Thoracic aorta (tissue), 2 donors: ENCODE results near the gene BAZ1A. TPM values are rescaled to one million over a fixed set of nuclear protein-coding genes. Genes with fewer than 3 reads are reported as not detected.

Experiments used
- ATAC-seq: fragments of 150-250 bp; one replicate; pipeline ENCODE4 v1.8.0; 2017; ENCODE audit warnings: low read depth; ENCODE audit not compliant: insufficient number of reproducible peaks, low FRiP score
- DNase-seq: peaks from one replicate; pipeline ENCODE4 v3.0.0-alpha.2; 2020; ENCODE audit warnings: low spot score
- H3K27ac ChIP-seq, 2 donors: fragments of 200-600 bp; sonication (generic); 1 replicate in 1 of 2; 2 replicates in 1 of 2; pipeline ENCODE4 v1.5.1; 2016; ENCODE audit warnings: mild to moderate bottlenecking in 2 of 2, moderate library complexity in 2 of 2
- H3K27me3 ChIP-seq: fragments of 200-600 bp; sonication (generic); replicated peaks from 2 replicates; pipeline ENCODE4 v1.6.0; 2016; ENCODE audit warnings: mild to moderate bottlenecking; ENCODE audit not compliant: insufficient read depth
- H3K36me3 ChIP-seq: fragments of 200-600 bp; sonication (generic); one replicate; pipeline ENCODE4 v1.5.1; 2016
- H3K4me1 ChIP-seq, 2 donors: fragments of 200-600 bp; sonication (generic); 1 replicate in 1 of 2; 2 replicates in 1 of 2; pipeline versions ENCODE4 v1.5.1 to v1.6.0; 2016; ENCODE audit warnings: low read depth in 2 of 2, mild to moderate bottlenecking in 1 of 2; ENCODE audit not compliant: control insufficient read depth in 1 of 2
- H3K4me3 ChIP-seq: fragments of 200-600 bp; sonication (generic); 2 replicates; pipeline ENCODE4 v1.5.1; 2016; ENCODE audit warnings: mild to moderate bottlenecking
- H3K9me3 ChIP-seq: fragments of 200-600 bp; sonication (generic); 2 replicates; pipeline ENCODE4 v1.5.1; 2016
- total RNA-seq, 2 donors: library from RNA; depleted of rRNA; stranded (reverse); fragments of >200 nt; gene quantifications; one replicate each; pipeline versions ENCODE4 v1.1.0 to v1.2.3, GENCODE V29; 2016
- TF ChIP-seq, protein P1 (sequence below): fragments of 200-600 bp; sonication (generic); IDR thresholded peaks from one replicate; pipeline ENCODE4 v1.5.1; 2019; ENCODE audit warnings: antibody characterized with exemption

BAZ1A gene
- total RNA-seq, 2 donors from 2014 or later, result 16.1 to 51.6 TPM

DNA sequence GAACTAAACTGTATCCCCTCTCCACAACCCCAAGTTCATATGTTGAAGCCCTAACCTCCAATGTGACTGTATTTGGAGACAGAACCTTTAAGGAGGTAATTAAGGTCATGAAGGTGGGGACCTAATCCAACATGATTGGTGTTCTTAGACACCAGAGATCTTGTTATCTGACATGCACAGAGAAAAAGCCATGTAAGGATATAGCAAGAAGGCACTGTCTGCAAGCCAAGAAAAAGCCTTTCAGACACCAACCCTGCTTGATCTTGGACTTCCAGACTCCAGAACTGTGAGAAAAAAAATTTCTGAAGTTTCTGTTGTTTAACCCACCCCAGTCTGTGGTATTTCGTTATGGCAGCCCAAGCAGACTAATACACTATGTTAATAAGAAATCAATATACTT lies 98.5 kb downstream of the BAZ1A start:
- H3K36me3 ChIP-seq, result peaks cover 6% of the 10 kb centered on the region
- H3K27me3 ChIP-seq, result no peaks in the 10 kb centered on the region
- no peak overlapping the region for H3K4me3 ChIP-seq
- no peaks in the 10 kb centered on the region for H3K4me1 ChIP-seq
- no peak for ATAC-seq
- no peak overlapping the region for H3K27ac ChIP-seq
- DNase-seq, result no peak
- H3K9me3 ChIP-seq, result no peaks in the 10 kb centered on the region
- TF ChIP-seq, protein P1, sequence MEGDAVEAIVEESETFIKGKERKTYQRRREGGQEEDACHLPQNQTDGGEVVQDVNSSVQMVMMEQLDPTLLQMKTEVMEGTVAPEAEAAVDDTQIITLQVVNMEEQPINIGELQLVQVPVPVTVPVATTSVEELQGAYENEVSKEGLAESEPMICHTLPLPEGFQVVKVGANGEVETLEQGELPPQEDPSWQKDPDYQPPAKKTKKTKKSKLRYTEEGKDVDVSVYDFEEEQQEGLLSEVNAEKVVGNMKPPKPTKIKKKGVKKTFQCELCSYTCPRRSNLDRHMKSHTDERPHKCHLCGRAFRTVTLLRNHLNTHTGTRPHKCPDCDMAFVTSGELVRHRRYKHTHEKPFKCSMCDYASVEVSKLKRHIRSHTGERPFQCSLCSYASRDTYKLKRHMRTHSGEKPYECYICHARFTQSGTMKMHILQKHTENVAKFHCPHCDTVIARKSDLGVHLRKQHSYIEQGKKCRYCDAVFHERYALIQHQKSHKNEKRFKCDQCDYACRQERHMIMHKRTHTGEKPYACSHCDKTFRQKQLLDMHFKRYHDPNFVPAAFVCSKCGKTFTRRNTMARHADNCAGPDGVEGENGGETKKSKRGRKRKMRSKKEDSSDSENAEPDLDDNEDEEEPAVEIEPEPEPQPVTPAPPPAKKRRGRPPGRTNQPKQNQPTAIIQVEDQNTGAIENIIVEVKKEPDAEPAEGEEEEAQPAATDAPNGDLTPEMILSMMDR, result no peak

GRCh38 chr14:34775922-34776321 lies 99.2 kb downstream of the BAZ1A start:
- DNase-seq, result no peak

DNA sequence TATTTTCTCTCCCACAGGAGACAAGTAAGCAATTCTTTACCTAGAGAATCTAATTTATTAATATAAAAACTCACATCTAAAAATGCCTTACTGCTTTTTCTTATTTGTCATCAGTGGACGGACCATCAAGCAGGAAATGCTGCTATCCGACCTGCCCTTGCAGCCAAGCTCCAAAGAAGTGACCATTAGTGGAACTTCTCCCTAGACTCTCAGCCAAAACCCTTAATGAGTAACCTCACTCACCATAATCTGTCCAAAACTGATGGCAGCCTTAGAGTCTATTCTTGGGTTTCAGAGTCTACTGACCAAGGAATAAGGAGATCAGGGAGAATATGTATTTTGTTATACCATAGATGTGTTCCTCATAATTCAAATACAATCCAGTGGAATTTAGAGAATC lies 99.8 kb downstream of the BAZ1A start:
- Histone ChIP-seq H3K4me1 (no peaks in the 10 kb centered on the region), H3K9me3 (no peaks in the 10 kb centered on the region), H3K27ac (no peak overlapping the region), H3K27me3 (no peaks in the 10 kb centered on the region), H3K4me3 (no peak overlapping the region), H3K36me3 (peaks cover 9% of the 10 kb centered on the region)
- ATAC-seq (no peak), DNase-seq (no peak)
- TF ChIP-seq, protein P1, result no peak

More at GRCh38 chr14:34775922-34776321, 99.2 kb downstream of the BAZ1A start:
- H3K27ac ChIP-seq, result no peak overlapping the region
- TF ChIP-seq, protein P1, result no peak
- ATAC-seq, result no peak
- peaks cover 9% of the 10 kb centered on the region for H3K36me3 ChIP-seq
- H3K27me3 ChIP-seq, result no peaks in the 10 kb centered on the region
- no peaks in the 10 kb centered on the region for H3K4me1 ChIP-seq
- H3K9me3 ChIP-seq, result no peaks in the 10 kb centered on the region
- H3K4me3 ChIP-seq, result no peak overlapping the region

- Histone ChIP-seq H3K4me1 (no peaks in the 10 kb centered on the region), H3K9me3 (no peaks in the 10 kb centered on the region), H3K36me3 (peaks cover 5% of the 10 kb centered on the region), H3K27me3 (no peaks in the 10 kb centered on the region), H3K27ac (no peak overlapping the region), H3K4me3 (no peak overlapping the region)
- TF ChIP-seq, protein P1, result no peak
- DNase-seq (no peak), ATAC-seq (no peak)
Observed at GRCh38 chr14:34770901-34771300, 104.3 kb downstream of the BAZ1A start.

- no peak overlapping the region for H3K4me3 ChIP-seq
- peaks cover 22% of the 10 kb centered on the region for H3K36me3 ChIP-seq
- no peaks in the 10 kb centered on the region for H3K27me3 ChIP-seq
- ATAC-seq, result no peak
- TF ChIP-seq, protein P1, result no peak
- no peak for DNase-seq
- H3K9me3 ChIP-seq, result no peaks in the 10 kb centered on the region
- no peak overlapping the region for H3K27ac ChIP-seq
- no peaks in the 10 kb centered on the region for H3K4me1 ChIP-seq
Observed at GRCh38 chr14:34766606-34767005, 108.6 kb downstream of the BAZ1A start.
